ENCODE measurements around the gene UNC5A.

UNC5A gene

DNA sequence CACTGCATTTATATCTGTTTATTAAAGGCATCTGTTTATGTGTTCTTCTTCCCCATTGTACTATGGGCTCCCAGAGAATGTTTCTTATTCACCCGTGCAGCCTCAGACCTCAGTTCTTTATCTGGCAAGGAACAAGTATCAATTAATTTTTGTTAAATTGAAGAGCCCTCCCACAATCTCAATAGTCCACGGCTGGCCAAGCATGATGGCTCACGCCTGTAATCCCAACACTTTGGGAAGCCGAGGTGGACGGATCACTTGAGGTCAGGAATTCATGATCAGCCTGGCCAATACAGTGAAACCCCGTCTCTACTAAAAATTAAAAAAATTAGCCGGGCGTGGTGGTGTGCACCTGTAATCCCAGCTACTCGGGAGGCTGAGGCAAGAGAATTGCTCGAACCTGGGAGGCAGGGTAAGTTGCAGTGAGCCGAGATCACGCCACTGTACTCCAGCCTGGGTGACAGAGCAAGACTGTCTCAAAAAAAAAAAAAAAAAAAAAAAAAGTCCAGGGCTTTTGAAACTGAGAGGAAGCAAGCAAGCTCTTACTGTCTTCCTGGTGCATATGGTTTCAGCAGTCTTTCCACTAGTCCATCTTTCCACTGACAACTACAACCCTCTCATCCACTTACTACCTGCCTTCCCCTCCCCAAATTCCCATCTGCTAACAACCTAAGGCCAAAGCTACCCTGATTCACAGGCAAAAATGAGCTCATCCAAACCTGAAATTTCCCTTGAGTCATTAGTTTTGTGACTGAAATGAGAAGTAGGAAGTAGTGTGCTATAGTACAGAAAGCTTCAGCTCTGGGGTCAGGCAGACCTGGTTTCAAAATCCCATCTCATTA, 91.1 kb downstream of the UNC5A start:
- DNase-seq: no peak

DNA sequence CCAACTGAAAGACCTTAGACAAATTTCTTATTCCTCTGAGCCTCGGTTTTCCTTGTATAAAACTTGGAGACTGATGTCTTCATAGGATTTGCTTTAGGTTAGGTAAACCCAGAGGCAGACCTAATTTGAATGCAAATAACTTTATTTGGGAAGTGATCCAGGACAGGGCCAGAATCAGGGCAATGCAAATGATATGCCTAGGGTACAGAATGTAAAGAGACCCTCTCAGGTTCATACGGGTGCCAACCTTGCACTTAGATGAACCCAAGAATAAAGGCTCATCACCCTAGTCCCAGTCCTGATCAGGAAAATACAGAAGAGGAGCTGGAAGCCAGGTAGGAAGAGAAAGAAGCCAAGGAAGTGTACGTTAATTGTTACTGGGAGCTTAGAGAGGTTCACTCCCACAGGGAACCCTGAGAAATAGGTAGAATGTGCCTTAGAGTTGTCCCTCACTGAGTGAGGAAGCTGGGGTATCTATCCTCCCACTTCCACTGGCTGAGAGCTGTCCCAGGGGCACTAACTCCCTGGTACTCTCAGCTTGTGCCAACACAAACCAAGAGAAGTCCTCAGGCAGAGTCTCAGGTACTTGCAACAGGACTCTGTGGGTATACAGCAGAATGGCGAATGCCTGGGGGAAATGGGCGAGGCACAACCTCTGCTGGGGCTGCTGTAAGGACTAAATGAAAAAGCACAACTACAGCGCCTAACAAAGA, 91.9 kb downstream of the UNC5A start:
- DNase-seq: no peak

DNA sequence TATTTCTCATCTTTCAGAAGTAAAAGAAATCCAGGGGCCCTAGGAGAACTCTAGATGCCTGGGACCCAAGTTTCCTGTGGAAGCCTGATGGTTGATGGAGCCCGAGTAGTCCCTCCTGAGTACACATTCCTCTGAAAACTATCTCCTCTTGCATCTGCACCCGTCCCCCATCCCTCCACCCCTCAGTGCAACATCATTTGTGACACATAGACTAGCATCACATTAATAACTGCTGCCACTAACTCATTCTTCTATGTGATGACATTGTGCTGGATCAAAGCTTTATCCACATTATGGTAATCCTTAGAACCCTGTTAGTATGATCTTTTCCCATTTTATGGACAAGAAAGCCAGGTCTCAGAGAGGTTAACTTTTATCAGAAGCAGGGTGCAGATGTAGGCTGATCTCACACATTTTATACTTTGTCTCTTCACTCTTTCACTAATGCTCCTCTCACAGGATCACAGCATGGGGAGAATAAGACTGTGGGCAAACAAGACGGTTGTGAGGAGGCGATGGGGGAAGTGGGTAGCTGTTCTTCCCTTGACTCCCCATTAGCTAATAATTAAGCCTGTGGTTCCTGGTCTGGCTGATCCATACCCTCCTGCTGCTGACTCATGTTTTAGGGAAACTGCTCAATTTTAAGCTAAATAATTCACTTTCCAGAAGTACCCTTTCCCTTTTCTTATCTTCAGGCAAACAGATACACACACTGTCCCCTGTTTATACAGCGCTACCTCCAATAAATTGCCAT, 92.7 kb downstream of the UNC5A start:
- no peak for DNase-seq

DNA sequence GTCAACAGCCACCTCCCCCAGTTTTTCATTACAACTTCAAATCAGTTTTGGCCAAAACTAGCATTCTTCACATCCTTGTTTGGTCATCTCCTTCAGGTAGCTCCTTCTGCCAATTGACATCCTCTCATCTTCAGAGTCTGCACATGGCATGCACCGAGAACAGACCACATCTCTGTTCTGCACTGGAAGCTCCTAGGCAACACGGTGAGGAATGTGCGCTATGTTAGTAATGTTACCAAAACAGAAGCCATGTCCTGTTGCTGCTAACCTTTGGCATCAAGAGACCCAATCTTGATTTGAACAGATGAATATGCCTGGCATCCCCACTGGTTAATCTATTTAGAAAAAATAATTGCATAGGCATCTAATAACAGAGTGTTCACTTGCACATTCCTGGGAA, 93.9 kb downstream of the UNC5A start:
- DNase-seq: no peak

DNA sequence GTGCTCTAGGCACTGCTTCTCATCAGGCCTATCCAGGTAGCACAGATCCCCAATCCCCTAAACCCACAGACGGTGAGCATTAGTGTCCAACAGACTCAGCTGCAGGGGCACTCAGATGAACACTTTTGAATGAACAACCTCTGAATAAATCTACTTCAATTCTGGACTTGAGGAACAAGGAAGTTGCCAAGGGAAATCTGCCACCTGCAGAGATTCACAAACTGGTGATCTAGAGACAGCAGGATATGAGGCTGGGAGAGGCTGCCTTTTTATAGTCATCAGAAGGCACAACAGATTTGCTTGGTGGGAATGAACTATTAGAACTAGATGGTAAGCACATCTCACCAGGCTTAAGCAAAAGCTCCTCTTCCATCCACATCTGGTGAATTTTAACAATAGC, 95.8 kb downstream of the UNC5A start:
- no peak for DNase-seq

DNA sequence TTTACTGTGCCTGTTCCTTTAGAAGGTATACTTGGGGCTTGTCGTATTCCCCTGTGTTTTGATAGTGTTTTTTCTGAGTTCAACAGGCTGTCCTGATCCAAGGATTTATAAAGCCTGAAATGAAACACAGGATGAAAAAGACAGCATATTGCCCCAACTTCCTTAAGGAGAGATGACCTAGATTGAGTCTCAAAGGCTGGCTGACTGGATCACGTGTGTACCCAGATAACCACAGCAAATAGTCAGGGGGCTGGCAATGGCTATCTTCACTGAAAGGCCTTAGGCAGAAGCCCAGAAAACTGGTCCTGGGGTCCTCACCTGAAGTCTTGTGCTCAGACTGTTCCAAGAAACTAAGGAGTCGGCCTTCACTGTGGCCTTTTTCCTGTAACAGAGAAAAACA, 96.4 kb downstream of the UNC5A start:
- DNase-seq: no peak

DNA sequence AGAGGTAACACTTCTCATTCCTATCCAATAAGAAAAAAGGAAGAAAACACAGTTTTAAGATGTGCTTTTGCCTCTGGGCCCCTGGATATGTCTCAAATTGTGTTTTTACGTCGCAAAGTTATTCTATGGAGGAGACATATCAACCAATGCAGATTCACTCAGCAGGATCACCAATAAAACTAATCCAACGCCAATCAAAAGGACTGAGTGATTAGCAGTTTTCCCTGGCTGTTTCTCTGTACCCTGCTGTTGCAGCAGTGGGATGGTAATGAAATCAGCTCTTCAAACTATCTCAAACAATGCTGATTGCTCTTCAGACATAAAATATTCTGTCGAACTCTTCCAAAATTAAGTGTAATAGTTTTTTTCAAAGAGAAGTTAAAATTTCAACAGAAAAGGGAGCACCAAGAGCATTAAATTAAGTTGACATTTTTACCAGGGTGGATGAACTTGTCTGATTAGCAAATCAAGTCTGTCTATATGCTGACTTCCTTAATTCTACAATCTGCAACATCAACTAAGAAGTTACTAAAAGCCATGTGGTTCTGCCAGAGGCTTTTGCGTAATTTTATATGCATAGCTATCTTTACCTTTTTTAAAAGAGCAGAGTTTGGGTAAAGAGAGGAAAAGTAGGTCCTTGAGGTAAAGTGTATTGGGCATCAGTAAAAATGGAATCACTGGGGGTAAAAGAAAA, 98.5 kb downstream of the UNC5A start:
- DNase-seq: no peak

DNA sequence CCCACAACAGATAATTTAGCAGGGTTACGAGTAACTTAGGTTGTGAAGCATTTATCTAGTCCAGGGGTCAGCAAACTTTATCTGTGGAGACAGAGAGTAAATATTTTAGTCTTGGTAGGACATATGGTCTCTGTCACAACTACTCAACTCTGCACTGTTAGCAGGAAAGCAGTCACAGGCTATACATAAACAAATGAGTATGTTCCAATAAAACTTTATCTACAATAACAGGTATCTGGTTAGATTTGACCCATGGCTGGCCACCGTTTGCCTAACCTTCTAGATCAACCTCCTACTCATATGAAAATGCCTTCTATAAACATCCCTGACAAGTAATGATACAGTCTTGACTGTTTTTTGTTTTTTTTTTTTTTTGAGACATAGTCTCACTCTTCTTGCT, 101.8 kb downstream of the UNC5A start:
- DNase-seq: no peak

DNA sequence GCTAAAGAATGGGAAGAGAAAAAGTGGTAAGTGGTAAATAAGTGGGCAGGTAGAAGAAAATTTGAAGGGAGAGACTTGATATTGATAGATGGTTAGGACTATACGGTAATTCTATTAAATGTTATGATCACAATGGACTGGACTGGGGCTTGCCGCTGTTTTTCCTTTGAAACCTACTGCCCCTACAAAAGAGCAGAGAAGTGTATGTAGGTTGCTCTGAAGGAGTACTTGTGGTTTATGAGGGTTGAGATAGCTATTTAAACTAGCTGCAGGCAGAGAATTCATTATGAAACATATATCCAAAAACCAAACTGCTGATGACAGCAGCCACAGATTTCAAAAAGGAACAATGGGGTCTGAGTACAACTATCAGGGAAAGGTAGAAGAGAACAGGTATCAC, 105.5 kb downstream of the UNC5A start:
- DNase-seq: no peak

DNA sequence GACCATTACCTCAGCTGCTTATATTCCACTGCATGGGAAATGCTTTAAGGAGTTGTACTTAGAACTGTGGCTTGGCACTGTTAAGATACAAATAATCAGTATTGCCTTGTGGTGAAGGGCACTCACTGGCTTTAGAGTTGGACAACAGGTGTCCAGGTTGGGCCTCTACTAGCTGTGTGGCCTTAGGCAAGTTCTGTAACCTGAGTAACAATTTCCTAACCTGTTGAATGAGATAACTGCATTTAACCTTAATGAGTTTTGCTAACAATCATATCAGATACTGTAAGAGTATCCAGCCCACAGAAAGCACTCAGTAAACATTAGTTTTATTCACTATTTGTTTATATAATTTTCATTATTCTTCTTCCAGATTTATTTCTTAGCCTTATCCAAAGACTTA, 106.0 kb downstream of the UNC5A start:
- DNase-seq: no peak

DNA sequence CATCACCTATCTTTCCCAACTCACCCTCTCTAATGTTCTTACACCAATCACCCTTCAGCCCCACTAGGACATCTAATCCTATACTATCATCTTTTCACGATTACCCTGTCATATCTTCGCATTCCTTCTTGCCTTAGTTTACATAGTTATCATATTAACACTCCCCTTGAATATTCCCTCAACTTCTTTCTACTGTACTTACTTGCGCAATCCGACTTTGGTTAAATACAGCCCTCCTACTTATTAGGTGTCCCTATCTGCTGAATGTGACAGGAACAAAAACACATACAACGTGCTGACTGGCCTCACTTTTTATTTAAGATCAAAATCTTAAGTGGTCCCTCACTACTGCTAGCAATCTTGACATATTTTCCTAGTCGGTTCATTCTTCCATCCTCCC, 108.3 kb downstream of the UNC5A start:
- DNase-seq: no peak

DNA sequence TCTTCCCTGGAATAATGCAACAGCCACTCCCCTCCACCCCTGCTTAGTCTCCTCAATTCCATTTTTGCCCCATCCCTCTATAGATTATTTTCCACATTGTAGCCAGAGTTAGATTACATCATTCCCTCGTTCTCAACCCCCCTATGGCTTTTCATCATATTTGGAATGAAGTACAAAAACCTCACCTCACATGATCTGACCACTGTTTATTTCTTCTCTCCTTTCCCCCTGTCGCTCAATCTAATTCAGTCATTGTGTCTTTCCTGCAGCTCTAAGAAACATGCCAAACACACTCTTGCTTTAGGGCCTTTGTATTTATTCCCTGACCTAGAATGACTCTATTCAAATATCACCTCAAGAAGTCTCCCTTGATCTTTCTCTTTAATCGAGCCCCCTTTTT, 111.4 kb downstream of the UNC5A start:
- DNase-seq: no peak

DNA sequence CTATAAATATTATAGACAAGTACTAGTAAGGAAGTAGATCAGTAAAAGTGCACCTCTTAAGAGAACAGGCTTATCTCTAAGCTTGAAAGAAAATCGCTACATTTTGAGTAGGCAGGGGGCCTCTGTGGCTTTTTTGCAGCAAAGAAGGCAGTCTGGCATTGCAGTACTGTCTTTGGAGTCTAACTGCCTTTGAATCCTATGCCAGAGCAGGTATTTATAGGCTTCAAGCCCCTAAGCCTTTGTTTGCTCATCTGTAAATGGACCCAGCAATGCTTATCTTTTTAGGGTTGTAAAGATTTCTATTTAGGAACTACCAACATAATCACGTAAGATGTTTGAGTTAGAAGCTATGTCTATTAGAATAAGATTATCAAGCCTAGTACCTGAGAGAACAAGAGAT, 112.5 kb downstream of the UNC5A start:
- DNase-seq: no peak

DNA sequence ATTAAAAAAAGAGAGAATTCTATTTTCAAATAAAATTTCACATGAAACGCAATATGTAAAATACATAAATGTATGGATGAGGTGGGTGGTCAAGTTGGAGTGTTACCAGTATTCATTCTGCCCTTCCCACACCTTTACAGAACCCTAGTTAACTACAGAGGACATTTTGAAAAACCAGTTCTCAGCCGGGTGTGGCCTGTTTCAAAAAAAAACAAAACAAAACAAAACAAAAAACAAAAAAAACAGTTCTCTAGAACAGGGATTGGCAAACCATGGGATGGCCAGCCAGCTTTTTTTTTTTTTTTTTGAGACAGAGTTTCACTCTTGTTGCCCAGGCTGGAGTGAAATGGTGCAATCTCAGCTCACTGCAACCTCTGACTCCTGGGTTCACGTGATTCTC, 117.2 kb downstream of the UNC5A start:
- DNase-seq: no peak

DNA sequence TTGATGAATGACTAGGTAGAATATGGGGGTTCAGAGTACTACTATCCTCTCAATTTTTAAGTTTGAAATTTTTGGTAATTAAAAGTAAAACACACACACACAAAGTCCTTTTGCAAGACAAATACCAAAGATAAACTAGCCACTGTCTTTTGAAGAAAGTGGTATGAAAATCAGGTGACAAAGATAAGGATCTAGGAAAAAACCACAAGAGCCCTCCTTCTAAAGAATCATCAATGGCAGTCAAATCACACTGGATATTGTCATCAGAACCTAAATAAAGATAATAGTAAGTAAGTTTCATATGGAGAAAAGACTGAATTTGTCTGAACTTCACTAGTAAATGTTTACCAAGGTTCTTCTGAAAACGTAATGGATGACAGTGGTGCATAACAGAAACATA, 119.3 kb downstream of the UNC5A start:
- no peak for DNase-seq

All from femur (tissue), 1 donor.